SHP77 treated with DMSO at 0.1 percent for 48 hours (cell line): Measurements from ENCODE around the gene RER1.
A peak's percentile ranks its signal among the peaks of the same experiment; 100 is the strongest.

Experiments used
- DNase-seq: peaks from one replicate; lab custom pipeline; 2025; lab: John Stamatoyannopoulos, UW

Gene RER1

GRCh38 chr1:2389644-2390043 lies 2.0 kb upstream of the RER1 start:
- DNase-seq: no peak

DNA sequence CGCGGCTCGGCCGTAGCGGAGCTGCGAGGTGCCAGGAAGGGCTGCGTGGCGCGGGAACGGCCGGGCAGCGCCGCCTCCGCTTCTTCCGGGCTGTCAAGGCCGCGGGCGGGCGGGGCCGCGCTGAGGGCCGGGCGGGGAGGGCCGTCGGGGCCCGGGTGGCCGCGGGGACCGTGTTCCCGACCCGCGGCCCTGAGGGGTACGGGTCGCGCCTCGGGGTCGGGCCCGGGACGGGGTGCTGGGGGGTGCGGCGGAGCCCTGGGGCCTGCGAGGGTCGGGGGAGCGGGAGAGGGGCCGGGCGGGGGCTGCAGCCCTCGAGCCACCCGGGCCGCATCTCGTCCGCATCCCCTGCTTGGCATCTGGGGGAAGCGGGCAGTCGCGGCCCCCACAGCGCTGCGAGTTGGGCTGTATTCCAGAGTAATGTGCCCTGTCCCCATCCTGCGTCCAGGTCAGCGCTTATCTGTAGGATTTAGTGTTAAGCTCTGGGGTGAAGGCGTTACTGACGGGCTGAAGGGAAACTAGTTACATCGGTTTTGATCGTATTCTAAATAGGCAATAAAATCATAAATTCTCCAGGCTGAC lies 379 bp downstream of the RER1 start:
- DNase-seq: no peak

DNA sequence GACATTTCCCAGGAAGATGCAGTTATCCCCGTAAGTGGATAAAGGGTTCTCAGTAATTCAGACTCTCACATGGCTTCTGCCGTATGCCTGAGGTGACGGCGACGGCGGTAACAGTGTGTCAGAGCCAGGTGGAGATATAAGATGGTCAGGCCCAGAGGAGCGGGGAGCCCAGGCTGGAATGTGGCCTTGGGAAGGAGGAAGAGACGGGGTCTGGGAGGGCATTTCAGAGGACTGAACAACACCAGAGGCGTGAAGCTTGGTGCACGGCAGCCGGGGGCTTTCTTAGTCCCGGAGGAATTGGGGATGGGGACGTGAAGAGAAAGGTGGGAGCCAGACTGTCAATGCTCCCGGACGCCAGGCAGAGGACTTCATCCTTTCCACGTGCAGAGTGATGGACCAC lies 1.0 kb downstream of the RER1 start:
- DNase-seq: no peak

DNA sequence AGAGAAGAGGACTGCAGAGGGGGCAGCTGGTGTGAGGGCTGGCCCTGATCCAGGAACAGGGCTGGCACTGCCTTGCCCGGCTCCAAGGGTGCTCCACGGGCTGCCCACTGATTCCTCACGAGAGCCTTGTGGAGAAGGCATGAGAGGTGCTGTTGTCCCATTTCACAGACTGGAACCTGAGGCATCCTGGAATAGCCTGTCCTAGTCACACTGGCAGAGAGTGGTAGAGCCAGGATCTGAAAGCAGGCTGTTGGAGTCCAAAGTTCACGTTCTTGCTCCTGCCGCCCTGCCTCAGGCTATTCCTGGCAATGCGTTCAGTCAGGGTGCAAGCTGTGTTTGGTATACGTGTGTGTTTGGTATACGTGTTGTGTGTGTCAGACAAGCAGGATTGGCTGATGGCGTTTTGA lies 1.8 kb downstream of the RER1 start:
- no peak for DNase-seq

DNA sequence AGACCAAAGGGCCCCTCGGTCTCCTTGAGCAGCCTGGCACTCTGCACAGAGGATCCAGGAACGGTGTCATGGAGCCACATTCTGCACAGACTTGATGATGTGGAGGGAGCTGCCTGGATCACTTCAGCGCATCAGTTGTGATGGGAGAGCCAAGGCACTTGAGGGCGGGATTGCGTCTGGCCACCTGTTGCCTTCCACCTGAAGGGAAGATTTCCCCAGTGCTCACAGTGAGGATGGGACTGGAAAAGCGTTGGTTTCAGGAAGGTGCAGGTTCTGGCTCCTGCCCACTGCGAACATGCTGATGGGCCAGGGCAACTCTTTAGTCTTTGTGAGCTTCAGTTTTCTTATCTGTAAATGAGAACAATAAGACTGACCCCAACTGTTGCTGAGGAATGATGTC lies 2.6 kb downstream of the RER1 start:
- DNase-seq: no peak

DNA sequence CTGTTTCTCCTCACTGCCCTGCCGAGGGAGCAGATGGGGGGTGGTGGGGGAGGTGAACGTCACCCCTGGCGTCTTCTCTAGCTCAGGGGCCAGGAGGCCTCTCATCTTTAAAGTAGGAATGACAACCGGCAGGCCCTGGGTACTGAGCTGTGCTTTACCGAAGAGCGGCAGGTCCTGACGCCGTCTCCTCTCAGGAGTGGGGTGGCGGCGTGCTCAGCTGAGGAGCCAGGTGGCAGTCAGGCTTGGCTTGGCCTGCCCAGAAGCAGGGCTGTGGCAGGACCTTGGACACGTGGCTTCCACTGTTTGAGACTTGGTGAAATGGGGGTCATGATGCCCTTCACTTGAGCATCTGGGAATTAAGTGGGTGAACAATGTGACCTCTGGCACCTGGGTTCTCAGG lies 3.1 kb downstream of the RER1 start:
- DNase-seq: no peak

- DNase-seq: no peak
Measured at GRCh38 chr1:2395245-2395644, 3.6 kb downstream of the RER1 start.

DNA sequence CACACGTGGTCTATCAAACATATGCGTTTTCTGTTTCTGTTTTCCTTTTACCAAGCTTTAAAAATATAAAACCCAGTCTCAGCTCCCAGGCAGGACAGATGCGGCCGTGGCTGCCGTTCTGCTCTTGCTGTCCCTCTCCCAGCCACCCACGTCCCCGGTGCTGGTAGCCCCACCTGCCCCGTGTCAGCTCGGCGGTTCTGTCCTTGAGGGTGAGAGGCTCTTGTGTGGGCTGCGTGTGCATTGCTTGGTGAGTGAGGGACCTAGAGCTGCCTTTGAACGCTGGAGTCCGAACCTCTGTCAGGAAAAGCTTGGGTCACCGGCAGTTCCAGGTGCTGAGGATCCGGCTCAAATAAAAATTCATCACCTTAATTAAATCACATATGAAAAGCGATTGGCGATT lies 4.4 kb downstream of the RER1 start:
- DNase-seq: no peak

DNA sequence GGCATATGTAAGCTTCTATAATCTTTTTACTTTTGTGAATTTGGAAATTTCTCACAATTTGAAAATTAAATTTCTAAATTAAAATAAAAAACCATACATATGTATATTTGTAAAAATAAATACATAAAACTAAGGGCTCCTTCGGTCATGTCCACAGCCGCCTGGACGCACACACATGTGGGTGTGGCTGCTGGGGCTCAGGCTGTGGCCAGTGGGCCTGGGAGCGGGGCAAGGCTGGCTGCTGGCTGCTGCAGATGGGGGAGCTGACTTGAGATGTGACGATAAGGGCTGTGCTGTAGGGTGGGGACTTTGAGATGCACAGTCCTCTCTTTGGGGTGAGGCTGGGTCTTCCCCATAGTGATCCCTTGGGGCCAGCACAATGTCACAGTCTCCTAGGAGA lies 4.8 kb downstream of the RER1 start:
- no peak for DNase-seq

- no peak for DNase-seq
Measured at GRCh38 chr1:2397007-2397679, 5.5 kb downstream of the RER1 start.

- no peak for DNase-seq
Measured at GRCh38 chr1:2398871-2399270, 7.2 kb downstream of the RER1 start.

GRCh38 chr1:2399890-2400575 lies 8.4 kb downstream of the RER1 start:
- no peak for DNase-seq

DNA sequence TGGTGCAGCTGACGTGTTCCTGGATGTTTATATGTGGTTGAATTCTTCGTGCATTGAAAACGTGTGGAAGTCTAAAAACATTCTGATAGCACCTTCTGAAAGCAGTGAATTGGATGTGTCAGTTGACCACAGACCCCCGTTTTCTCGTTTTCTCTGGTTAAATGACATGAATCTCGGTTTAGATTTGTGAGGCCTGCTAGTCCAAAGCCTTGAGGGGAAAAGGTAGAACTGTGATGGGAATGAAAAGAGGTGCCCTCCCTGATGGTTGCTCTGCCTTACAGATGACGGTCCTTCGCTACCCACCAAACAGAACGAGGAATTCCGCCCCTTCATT lies 8.9 kb downstream of the RER1 start:
- no peak for DNase-seq

DNA sequence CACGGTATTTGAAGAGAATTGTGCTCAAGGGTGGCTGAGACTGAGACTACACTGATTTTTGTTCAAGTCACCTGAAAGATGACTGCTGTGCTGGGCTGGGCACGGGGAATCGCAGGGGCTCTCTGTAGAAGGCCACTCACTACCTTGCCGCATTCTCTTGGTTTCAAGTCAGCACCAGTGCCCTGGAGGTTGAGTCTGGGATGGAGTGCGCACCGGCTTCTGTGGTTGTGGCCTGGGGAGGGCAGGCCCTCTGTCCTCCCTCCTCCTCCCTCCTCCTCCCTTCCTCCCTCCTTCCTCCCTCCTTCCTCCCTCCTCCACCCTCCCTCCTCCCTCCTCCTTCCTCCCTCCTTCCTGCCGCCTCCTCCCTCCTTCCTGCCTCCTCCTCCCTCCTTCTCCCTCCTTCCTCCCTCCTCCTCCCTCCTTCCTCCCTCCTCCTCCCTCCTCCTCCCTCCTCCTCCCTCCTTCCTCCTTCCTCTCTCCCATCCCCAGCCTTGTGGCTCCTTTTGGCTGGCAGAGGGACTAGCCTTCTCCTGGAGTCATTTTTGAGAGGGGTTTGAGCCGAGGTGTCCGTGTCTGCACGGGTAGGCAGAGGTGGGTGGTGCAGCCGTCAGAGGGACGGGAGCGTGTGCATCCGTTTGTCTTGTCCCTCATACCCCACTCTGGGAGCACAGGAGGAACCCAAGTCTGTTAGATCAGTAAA lies 9.5 kb downstream of the RER1 start:
- no peak for DNase-seq

DNA sequence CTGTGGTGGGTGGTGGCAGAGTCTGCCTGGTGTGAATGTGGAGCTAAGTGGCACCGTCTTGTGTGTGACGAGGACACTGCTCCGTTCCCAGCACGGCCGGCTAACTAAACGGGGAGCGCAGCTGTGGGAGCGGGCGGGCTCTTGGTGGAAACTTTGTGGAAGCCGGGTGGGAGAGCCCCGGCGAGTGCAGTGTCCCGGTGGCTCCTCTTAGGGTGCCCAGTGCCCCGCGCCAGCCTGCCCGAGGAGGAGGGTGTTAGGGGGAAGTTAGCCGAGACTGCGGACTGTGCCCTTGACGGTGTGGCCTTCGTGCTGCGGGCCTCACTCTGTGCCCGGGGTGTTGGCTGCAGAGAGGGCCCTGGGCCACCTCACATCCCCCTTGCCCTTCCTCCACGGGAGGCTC lies 10.8 kb downstream of the RER1 start:
- no peak for DNase-seq

GRCh38 chr1:2403273-2403672 lies 11.6 kb downstream of the RER1 start:
- no peak for DNase-seq

GRCh38 chr1:2404142-2404889 lies 12.7 kb downstream of the RER1 start:
- no peak for DNase-seq

- no peak for DNase-seq
Measured at GRCh38 chr1:2404890-2405511, 13.4 kb downstream of the RER1 start.

DNA sequence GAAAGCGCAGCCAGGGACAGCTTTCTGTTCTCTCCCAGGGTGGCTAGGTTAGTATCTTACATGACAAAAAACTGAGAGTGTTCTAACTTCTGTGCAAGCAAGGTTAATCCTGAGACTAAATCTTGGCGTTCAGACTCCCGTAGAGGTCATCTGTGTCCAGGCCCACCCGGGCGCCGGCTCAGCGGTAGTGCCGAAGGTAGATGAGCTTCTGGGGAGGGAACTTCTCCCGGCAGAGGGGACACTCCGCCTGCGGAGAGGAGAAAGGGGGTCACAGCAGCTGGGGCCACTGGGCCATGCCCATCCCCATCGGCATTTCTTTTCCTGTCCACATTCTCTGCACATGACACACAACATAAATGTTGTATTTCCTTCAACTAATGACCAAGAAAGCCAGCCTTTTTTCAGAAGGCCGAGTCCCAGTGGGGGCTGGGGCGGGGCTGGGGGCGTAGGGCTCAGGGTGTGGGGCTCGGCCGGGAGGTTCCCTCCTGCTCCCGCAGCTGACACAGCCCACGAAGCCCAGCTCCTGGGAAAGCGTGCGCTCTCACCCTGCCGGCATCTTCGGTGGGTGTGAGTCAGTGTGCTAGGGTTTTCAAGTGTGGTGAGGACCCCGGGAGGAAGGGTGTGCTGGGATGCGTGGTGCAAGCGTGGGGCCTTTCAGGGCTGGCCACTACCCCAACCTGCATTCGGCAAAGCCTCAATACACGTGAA lies 14.1 kb downstream of the RER1 start:
- no peak for DNase-seq

DNA sequence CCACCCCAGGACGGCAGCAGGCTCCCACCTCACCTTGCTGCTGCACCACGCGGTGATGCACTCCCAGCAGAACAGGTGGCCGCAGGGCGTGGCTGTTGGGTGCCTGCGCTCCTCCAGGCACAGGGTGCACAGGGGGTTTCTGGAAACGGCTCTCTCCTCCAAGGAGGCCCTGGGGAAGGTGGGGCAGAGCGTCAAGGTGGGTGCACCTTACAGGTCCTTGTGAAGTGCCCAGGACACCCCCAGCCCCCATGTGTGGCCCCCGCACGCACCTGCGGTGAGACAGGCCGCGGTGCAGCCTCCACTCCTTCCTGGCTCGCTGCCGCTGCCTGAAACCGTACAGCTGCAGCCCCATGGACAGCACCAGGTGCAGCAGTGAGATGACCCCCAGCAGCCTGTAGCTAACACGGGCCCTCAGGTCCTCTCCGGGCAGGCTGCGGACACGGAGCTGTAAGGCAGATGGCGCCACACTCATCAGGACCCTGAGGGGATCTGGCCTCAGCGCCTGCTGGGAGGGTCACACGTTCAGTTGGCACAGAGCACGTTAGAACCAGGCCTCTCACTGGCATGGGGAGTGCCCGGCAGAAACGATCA lies 14.9 kb downstream of the RER1 start:
- peak; percentile 16 for DNase-seq
